OCI-LY3 (cell line): Measurements from ENCODE around the gene TRIM2.

Source experiments
- H2AFZ ChIP-seq: fragments of 200-600, 300-600 bp; shearing (Covaris generic); 2 replicates; pipeline ENCODE4 v1.6.0; 2014; ENCODE audit warnings: antibody characterized with exemption, low read depth, low read length
- H3K27ac ChIP-seq: fragments of 200-600, 300-600 bp; sonication (generic); 2 replicates; pipeline ENCODE4 v1.5.1; 2014; ENCODE audit warnings: mild to moderate bottlenecking, low read length, moderate library complexity, mixed read lengths
- H3K27me3 ChIP-seq: fragments of 200-600, 300-600 bp; sonication (generic); 2 replicates; pipeline ENCODE4 v1.6.1; 2014; ENCODE audit warnings: low read depth, low read length, mixed read lengths
- H3K36me3 ChIP-seq: fragments of 200-600, 300-600 bp; sonication (generic); replicated peaks from 2 replicates; pipeline ENCODE3; 2014; ENCODE audit warnings: low read depth, low read length, mixed read lengths
- H3K4me1 ChIP-seq: fragments of 300-600, 200-600 bp; sonication (generic); 2 replicates; pipeline ENCODE4 v1.6.1; 2014; ENCODE audit warnings: low read length, mixed read lengths
- H3K4me2 ChIP-seq: fragments of 200-600, 300-600 bp; sonication (generic); 2 replicates; pipeline ENCODE4 v1.6.1; 2014; ENCODE audit warnings: low read length, mixed read lengths
- H3K4me3 ChIP-seq: fragments of 300-600, 200-600 bp; sonication (generic); 2 replicates; pipeline ENCODE4 v1.5.1; 2014; ENCODE audit warnings: antibody characterized with exemption, mild to moderate bottlenecking, low read length, moderate library complexity
- H3K79me2 ChIP-seq: fragments of 300-600, 200-600 bp; shearing (Covaris generic); 2 replicates; pipeline ENCODE4 v1.6.1; 2014; ENCODE audit warnings: mild to moderate bottlenecking, low read length, mixed read lengths
- H3K9ac ChIP-seq: fragments of 300-600, 200-600 bp; shearing (Covaris generic); 2 replicates; pipeline ENCODE4 v1.6.0; 2014; ENCODE audit warnings: mild to moderate bottlenecking, low read length, moderate library complexity
- H3K9me3 ChIP-seq: fragments of 200-600, 300-600 bp; shearing (Covaris generic); 2 replicates; pipeline ENCODE4 v1.6.1; 2014; ENCODE audit warnings: low read length, mixed read lengths; ENCODE audit not compliant: insufficient read depth
- H4K20me1 ChIP-seq: fragments of 200-600, 300-600 bp; sonication (generic); 2 replicates; pipeline ENCODE4 v1.6.1; 2016; ENCODE audit warnings: low read length, mixed read lengths; ENCODE audit not compliant: insufficient read depth
- EZH2phosphoT487 ChIP-seq: fragments of 200-600 bp; shearing (Covaris generic); IDR thresholded peaks from 2 replicates; pipeline ENCODE4 v1.6.1; 2018; ENCODE audit warnings: antibody characterized with exemption, mixed run types, low read depth
- TF ChIP-seq, protein P1 (sequence below): fragments of 200-600, 300-600 bp; sonication (generic); IDR thresholded peaks from 2 replicates; pipeline ENCODE4 v1.5.1; 2014; ENCODE audit warnings: antibody characterized with exemption, low read length, low read depth

Gene TRIM2

DNA sequence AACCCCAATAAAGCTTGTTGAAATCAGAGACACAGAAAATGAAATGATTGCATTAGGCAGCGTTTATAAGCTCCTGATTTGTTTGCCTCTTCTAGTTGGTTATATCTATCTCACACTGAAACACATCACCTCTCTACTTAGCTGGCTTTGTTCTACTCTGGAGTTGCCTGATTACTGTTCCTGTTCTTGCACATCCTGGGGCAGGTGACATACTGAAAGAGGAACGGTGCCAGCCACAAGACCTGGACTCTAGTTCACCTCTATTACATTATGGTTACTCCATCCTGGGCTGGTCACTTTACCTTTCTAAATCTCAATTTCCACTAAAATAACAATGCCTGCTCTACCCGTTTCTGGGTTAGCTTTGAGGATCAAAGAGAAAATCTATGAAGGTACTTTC is 47.9 kb downstream of the TRIM2 start:
- no peaks in the 10 kb centered on the region for H3K27me3 ChIP-seq
- H3K4me3 ChIP-seq, result peak overlapping the region; percentile 53
- no peak overlapping the region for H2AFZ ChIP-seq
- H3K4me2 ChIP-seq, result peak overlapping the region; percentile 84
- H3K9me3 ChIP-seq, result no peaks in the 10 kb centered on the region
- H4K20me1 ChIP-seq, result peaks cover 21% of the 10 kb centered on the region
- H3K4me1 ChIP-seq, result peaks cover 48% of the 10 kb centered on the region
- TF ChIP-seq, protein P1, sequence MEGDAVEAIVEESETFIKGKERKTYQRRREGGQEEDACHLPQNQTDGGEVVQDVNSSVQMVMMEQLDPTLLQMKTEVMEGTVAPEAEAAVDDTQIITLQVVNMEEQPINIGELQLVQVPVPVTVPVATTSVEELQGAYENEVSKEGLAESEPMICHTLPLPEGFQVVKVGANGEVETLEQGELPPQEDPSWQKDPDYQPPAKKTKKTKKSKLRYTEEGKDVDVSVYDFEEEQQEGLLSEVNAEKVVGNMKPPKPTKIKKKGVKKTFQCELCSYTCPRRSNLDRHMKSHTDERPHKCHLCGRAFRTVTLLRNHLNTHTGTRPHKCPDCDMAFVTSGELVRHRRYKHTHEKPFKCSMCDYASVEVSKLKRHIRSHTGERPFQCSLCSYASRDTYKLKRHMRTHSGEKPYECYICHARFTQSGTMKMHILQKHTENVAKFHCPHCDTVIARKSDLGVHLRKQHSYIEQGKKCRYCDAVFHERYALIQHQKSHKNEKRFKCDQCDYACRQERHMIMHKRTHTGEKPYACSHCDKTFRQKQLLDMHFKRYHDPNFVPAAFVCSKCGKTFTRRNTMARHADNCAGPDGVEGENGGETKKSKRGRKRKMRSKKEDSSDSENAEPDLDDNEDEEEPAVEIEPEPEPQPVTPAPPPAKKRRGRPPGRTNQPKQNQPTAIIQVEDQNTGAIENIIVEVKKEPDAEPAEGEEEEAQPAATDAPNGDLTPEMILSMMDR, result no peak
- TF ChIP-seq EZH2phosphoT487, result no peak
- H3K27ac ChIP-seq, result peak overlapping the region; percentile 10; the same call in 1 of the 2 replicates
- peaks cover 17% of the 10 kb centered on the region for H3K79me2 ChIP-seq
- no peaks in the 10 kb centered on the region for H3K36me3 ChIP-seq
- H3K9ac ChIP-seq, result 0 out of 2 replicates have a peak overlapping the region, but pooled peaks have one; percentile 11

DNA sequence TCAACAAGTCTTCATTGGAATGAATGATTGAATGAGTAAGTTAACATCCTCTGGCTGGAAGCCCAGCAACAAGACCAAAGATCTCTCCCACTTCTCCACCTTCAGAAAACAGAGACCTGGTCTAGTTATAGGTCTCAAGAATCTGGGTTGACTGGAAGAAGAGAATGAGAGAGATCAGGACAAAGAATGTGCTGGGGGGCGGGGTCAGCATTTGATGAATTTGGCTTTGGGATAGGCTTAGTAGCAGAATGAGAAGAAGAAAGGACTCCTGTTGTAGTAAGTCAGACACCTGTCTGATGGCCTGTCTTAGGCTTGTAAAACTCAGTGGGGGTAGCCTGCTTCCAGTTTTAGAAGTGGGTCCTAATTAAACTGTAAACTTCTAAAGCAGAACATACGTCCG is 51.0 kb downstream of the TRIM2 start:
- Histone ChIP-seq H4K20me1 (peaks cover 34% of the 10 kb centered on the region), H3K4me3 (no peak overlapping the region), H3K27ac (no peak overlapping the region), H3K36me3 (no peaks in the 10 kb centered on the region), H2AFZ (no peak overlapping the region), H3K4me2 (no peak overlapping the region), H3K9ac (no peak overlapping the region), H3K4me1 (peaks cover 46% of the 10 kb centered on the region), H3K79me2 (peaks cover 20% of the 10 kb centered on the region), H3K9me3 (no peaks in the 10 kb centered on the region), H3K27me3 (0 out of 2 replicates have a peak, but pooled peaks cover 3% of the 10 kb centered on the region)
- TF ChIP-seq EZH2phosphoT487, result no peak
- TF ChIP-seq, protein P1, result no peak

- Histone ChIP-seq H4K20me1 (peaks cover 31% of the 10 kb centered on the region), H3K27ac (no peak overlapping the region), H2AFZ (no peak overlapping the region), H3K4me2 (peak overlapping the region; percentile 87), H3K4me1 (peaks cover 26% of the 10 kb centered on the region), H3K36me3 (peaks cover 9% of the 10 kb centered on the region), H3K4me3 (peak overlapping the region; percentile 65), H3K27me3 (0 out of 2 replicates have a peak, but pooled peaks cover 3% of the 10 kb centered on the region), H3K9ac (no peak overlapping the region), H3K79me2 (peaks cover 10% of the 10 kb centered on the region), H3K9me3 (peaks cover 9% of the 10 kb centered on the region)
- TF ChIP-seq, protein P1, result no peak
- no peak for TF ChIP-seq EZH2phosphoT487
These were observed 52.9 kb downstream of the TRIM2 start for GRCh38 chr4:153257151-153257620.

GRCh38 chr4:153257991-153258390 is 53.7 kb downstream of the TRIM2 start:
- peaks cover 31% of the 10 kb centered on the region for H4K20me1 ChIP-seq
- H3K27me3 ChIP-seq, result 0 out of 2 replicates have a peak, but pooled peaks cover 3% of the 10 kb centered on the region
- H2AFZ ChIP-seq, result no peak overlapping the region
- H3K27ac ChIP-seq, result no peak overlapping the region
- H3K79me2 ChIP-seq, result peaks cover 10% of the 10 kb centered on the region
- no peak overlapping the region for H3K4me3 ChIP-seq
- H3K4me2 ChIP-seq, result no peak overlapping the region
- H3K4me1 ChIP-seq, result peaks cover 18% of the 10 kb centered on the region
- no peak for TF ChIP-seq EZH2phosphoT487
- peaks cover 12% of the 10 kb centered on the region for H3K36me3 ChIP-seq
- no peak overlapping the region for H3K9ac ChIP-seq
- peaks cover 9% of the 10 kb centered on the region for H3K9me3 ChIP-seq
